ENCODE measurements around the gene BATF2. TPM values are rescaled to one million over a fixed set of nuclear protein-coding genes. Genes with fewer than 3 reads are reported as not detected.

The BATF2 gene
- total and polyA plus RNA-seq, 9 of the 15 experiments (the other 6 are each of a cell fraction or from before 2014, with no cell fraction given): 1.7 to 8.9 (median 6.4) TPM

- TF ChIP-seq JUN (IDR thresholded peaks at IDR 0.05; ENCODE audit: borderline replicate concordance, low read depth, low read length): no peak
- no peak for TF ChIP-seq JUN (CRISPR knock-in tag; IDR thresholded peaks at IDR 0.05; ENCODE audit: borderline replicate concordance)
- TF ChIP-seq PREB (CRISPR knock-in tag; IDR thresholded peaks at IDR 0.05): 0 out of 2 replicates have a peak, but pooled peaks have one; percentile 47
- TF ChIP-seq THRA (IDR thresholded peaks at IDR 0.05): no peak
- TF ChIP-seq, protein P1, sequence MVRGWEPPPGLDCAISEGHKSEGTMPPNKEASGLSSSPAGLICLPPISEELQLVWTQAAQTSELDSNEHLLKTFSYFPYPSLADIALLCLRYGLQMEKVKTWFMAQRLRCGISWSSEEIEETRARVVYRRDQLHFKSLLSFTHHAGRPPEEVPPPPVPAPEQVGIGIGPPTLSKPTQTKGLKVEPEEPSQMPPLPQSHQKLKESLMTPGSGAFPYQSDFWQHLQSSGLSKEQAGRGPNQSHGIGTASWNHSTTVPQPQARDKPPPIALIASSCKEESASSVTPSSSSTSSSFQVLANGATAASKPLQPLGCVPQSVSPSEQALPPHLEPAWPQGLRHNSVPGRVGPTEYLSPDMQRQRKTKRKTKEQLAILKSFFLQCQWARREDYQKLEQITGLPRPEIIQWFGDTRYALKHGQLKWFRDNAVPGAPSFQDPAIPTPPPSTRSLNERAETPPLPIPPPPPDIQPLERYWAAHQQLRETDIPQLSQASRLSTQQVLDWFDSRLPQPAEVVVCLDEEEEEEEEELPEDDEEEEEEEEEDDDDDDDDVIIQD (CRISPR knock-in tag; IDR thresholded peaks at IDR 0.05): 0 out of 2 replicates have a peak, but pooled peaks have one; percentile 29
- no peak for TF ChIP-seq CBX8 (IDR thresholded peaks at IDR 0.05; ENCODE audit: borderline replicate concordance, extremely low read depth, low read depth, low read length, poor library complexity, severe bottlenecking)
- no peak; the same call in 1 of the 2 replicates for TF ChIP-seq KAT7 (CRISPR knock-in tag; IDR thresholded peaks at IDR 0.05; ENCODE audit: borderline replicate concordance)
- no peak for TF ChIP-seq TGIF2 (CRISPR knock-in tag; IDR thresholded peaks at IDR 0.05)
- TF ChIP-seq HDGF (IDR thresholded peaks at IDR 0.05): no peak
- TF ChIP-seq RBM17 (IDR thresholded peaks at IDR 0.05; ENCODE audit: borderline replicate concordance, low read depth, low read length): no peak
- no peak for TF ChIP-seq SETDB1 (IDR thresholded peaks at IDR 0.05; ENCODE audit: low read length)
- no peak for TF ChIP-seq ZNF785 (CRISPR knock-in tag; IDR thresholded peaks at IDR 0.05)
- no peak for TF ChIP-seq ZNF3 (CRISPR knock-in tag; IDR thresholded peaks at IDR 0.05)
- TF ChIP-seq POLR2AphosphoS2 (IDR thresholded peaks at IDR 0.05; ENCODE audit: low read length): peak; percentile 43; the same call in 1 of the 2 replicates
- TF ChIP-seq PHF20 (IDR thresholded peaks at IDR 0.05; ENCODE audit: partially characterized antibody): no peak
- TF ChIP-seq NFE2 (IDR thresholded peaks at IDR 0.05; ENCODE audit: low read depth): no peak; the same call in 1 of the 2 replicates
- TF ChIP-seq ZBTB12 (CRISPR knock-in tag; IDR thresholded peaks at IDR 0.05): no peak
- TF ChIP-seq CHD4 (IDR thresholded peaks at IDR 0.05; ENCODE audit: insufficient read depth, insufficient replicate concordance, low read depth, low read length, poor library complexity, severe bottlenecking): no peak
- TF ChIP-seq E2F5 (CRISPR knock-in tag; IDR thresholded peaks at IDR 0.05): no peak
- no peak for TF ChIP-seq STAT5A (IDR thresholded peaks at IDR 0.05; ENCODE audit: borderline replicate concordance, low read length)
- no peak for TF ChIP-seq ETS2 (tag; IDR thresholded peaks at IDR 0.05; ENCODE audit: borderline replicate concordance, poor library complexity, severe bottlenecking)
These were observed 44.3 kb upstream of the BATF2 start, which contains the start of gene SAC3D1 (continued) for GRCh38 chr11:65040847-65041622.
